SK-N-SH treated with all-trans-retinoic acid at 6 μM for 48 hours (cell line): ENCODE measurements around the gene LRRC43.

ENCODE experiments used
- ATAC-seq: fragments of 200-7000 bp; cut with Tn5 transposase; 3 replicates; pipeline ENCODE4 v1.9.1; 2020; ENCODE audit warnings: mild to moderate bottlenecking, moderate library complexity
- ARNTL ChIP-seq: fragments of 450-650 bp; formaldehyde crosslinking; IDR thresholded peaks from 2 replicates; pipeline ENCODE4 v1.5.0; 2020; ENCODE audit warnings: low read depth, mild to moderate bottlenecking, moderate library complexity, borderline replicate concordance
- CSDC2 ChIP-seq: fragments of 250-450 bp; sonication (Bioruptor Pico); IDR thresholded peaks from 2 replicates; pipeline ENCODE4 v1.5.0; 2020; ENCODE audit warnings: mild to moderate bottlenecking, moderate library complexity
- ESRRG ChIP-seq: fragments of 250-450 bp; sonication (Bioruptor Pico); IDR thresholded peaks from 2 replicates; pipeline ENCODE4 v1.6.1; 2021; ENCODE audit warnings: mild to moderate bottlenecking
- GLIS3 ChIP-seq: fragments of 250-450 bp; sonication (Bioruptor Pico); IDR thresholded peaks from 2 replicates; pipeline ENCODE4 v1.5.0; 2020; ENCODE audit warnings: mild to moderate bottlenecking, moderate library complexity
- ISL1 ChIP-seq: fragments of 250-450 bp; sonication (Bioruptor Pico); IDR thresholded peaks from 2 replicates; pipeline ENCODE4 v2.1.2; 2022; ENCODE audit warnings: mild to moderate bottlenecking, moderate library complexity
- OSR1 ChIP-seq: fragments of 250-450 bp; sonication (Bioruptor Pico); IDR thresholded peaks from 2 replicates; pipeline ENCODE4 v1.8.0; 2022; ENCODE audit warnings: moderate library complexity, mild to moderate bottlenecking, inconsistent platforms
- PPARA ChIP-seq: fragments of 250-450 bp; sonication (Bioruptor Pico); IDR thresholded peaks from 2 replicates; pipeline ENCODE4 v1.5.0; 2020; ENCODE audit warnings: mild to moderate bottlenecking, borderline replicate concordance
- RARB ChIP-seq: fragments of 250-450 bp; sonication (Bioruptor Pico); IDR thresholded peaks from 2 replicates; pipeline ENCODE4 v1.8.0; 2021; ENCODE audit warnings: mild to moderate bottlenecking, moderate library complexity
- SNAI2 ChIP-seq: fragments of 250-450 bp; sonication (Bioruptor Pico); IDR thresholded peaks from 2 replicates; pipeline ENCODE4 v1.5.0; 2020; ENCODE audit warnings: mild to moderate bottlenecking, moderate library complexity
- TCF4 ChIP-seq: fragments of 250-450 bp; sonication (Bioruptor Pico); IDR thresholded peaks from 2 replicates; pipeline ENCODE4 v1.8.0; 2021; ENCODE audit warnings: mild to moderate bottlenecking, moderate library complexity, borderline replicate concordance
- TOX ChIP-seq: fragments of 250-450 bp; sonication (Bioruptor Pico); IDR thresholded peaks from 2 replicates; pipeline ENCODE4 v1.8.0; 2021; ENCODE audit warnings: mild to moderate bottlenecking, moderate library complexity, borderline replicate concordance
- ZC3H10 ChIP-seq: fragments of 250-450 bp; sonication (Bioruptor Pico); IDR thresholded peaks from 2 replicates; pipeline ENCODE4 v1.5.1; 2021; ENCODE audit warnings: mild to moderate bottlenecking, moderate library complexity
- ZFP3 ChIP-seq: fragments of 250-450 bp; sonication (Bioruptor Pico); IDR thresholded peaks from 2 replicates; pipeline ENCODE4 v1.5.0; 2020; ENCODE audit warnings: mild to moderate bottlenecking, moderate library complexity
- ZFP30 ChIP-seq: fragments of 450-650 bp; formaldehyde crosslinking; IDR thresholded peaks from 2 replicates; pipeline ENCODE4 v1.5.0; 2022; ENCODE audit warnings: mild to moderate bottlenecking, moderate library complexity
- ZNF565 ChIP-seq: fragments of 450-650 bp; formaldehyde crosslinking; conservative IDR thresholded peaks from 2 replicates; pipeline ENCODE4 v1.5.0; 2020; ENCODE audit warnings: low read depth, mild to moderate bottlenecking, moderate library complexity
- ZNF70 ChIP-seq: fragments of 450-650 bp; formaldehyde crosslinking; IDR thresholded peaks from 2 replicates; pipeline ENCODE4 v1.5.0; 2020; ENCODE audit warnings: mild to moderate bottlenecking, moderate library complexity
- ZNF8 ChIP-seq: fragments of 450-650 bp; formaldehyde crosslinking; IDR thresholded peaks from 2 replicates; pipeline ENCODE4 v1.5.0; 2020; ENCODE audit warnings: mild to moderate bottlenecking, moderate library complexity
- TF ChIP-seq, protein P1 (sequence below): fragments of 250-450 bp; sonication (Bioruptor Pico); IDR thresholded peaks from 2 replicates; pipeline ENCODE4 v1.5.1; 2021; ENCODE audit warnings: mild to moderate bottlenecking, moderate library complexity
- TF ChIP-seq, protein P2 (sequence below): fragments of 250-450 bp; sonication (Bioruptor Pico); IDR thresholded peaks from 2 replicates; pipeline ENCODE4 v1.8.0; 2021; ENCODE audit warnings: low read depth, mild to moderate bottlenecking, moderate library complexity, borderline replicate concordance
- TF ChIP-seq, protein P3 (sequence below): fragments of 250-450 bp; sonication (Bioruptor Pico); IDR thresholded peaks from 2 replicates; pipeline ENCODE4 v1.5.0; 2020; ENCODE audit warnings: mild to moderate bottlenecking, moderate library complexity
- TF ChIP-seq, protein P4 (sequence below): fragments of 250-450 bp; sonication (Bioruptor Pico); IDR thresholded peaks from 2 replicates; pipeline ENCODE4 v1.8.0; 2020; ENCODE audit warnings: mild to moderate bottlenecking, moderate library complexity, borderline replicate concordance
- TF ChIP-seq, protein P5 (sequence below): fragments of 250-450 bp; sonication (Bioruptor Pico); IDR thresholded peaks from 2 replicates; pipeline ENCODE4 v1.5.1; 2020; ENCODE audit warnings: low read depth, mild to moderate bottlenecking, moderate library complexity

The LRRC43 gene

DNA sequence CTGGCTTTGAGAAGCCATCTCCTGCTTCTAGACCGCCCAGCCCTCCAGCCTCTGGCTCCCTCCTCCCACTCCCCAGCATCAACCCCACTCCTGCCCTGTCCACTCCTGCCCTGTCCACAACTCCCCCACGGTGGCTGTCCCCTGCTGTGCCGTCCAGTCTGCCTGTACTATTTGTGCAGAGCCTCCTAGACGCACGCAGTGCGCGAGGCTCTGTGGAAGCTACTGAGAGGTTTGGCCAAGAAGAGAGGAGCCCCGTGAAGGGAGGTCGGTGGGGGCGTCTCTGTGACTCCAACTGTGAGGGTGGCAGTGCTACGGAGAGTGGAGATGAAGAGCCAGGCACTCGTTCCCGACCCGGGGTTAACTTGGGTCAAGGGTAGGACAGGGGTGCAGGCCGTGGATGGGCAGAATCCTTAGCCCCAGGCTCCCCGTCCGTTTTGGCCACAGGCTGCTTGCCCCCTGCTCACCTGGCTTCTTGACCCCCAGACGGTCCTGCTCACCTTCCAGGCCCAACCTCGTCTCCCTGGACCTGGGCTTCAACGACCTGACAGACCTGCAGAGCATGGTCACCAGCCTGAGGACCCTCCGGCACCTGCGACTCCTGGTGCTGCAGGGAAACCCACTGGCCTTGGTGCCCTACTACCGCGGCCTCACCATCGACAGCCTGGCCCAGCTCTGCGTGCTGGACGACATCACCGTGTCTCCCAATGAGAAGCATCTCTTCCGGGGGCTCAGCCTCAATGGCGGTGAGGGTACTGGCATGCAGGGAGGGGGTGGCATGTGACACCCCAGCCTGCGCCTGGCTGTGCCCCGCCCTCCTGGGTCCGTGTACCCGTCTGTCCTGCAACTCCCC, 6.9 kb downstream of the LRRC43 start:
- no peak for ATAC-seq
- TF ChIP-seq, protein P1, sequence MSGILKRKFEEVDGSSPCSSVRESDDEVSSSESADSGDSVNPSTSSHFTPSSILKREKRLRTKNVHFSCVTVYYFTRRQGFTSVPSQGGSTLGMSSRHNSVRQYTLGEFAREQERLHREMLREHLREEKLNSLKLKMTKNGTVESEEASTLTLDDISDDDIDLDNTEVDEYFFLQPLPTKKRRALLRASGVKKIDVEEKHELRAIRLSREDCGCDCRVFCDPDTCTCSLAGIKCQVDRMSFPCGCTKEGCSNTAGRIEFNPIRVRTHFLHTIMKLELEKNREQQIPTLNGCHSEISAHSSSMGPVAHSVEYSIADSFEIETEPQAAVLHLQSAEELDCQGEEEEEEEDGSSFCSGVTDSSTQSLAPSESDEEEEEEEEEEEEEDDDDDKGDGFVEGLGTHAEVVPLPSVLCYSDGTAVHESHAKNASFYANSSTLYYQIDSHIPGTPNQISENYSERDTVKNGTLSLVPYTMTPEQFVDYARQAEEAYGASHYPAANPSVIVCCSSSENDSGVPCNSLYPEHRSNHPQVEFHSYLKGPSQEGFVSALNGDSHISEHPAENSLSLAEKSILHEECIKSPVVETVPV (CRISPR knock-in tag) = no peak
- TF ChIP-seq ZFP3 = no peak
- TF ChIP-seq GLIS3 (CRISPR knock-in tag) = no peak

DNA sequence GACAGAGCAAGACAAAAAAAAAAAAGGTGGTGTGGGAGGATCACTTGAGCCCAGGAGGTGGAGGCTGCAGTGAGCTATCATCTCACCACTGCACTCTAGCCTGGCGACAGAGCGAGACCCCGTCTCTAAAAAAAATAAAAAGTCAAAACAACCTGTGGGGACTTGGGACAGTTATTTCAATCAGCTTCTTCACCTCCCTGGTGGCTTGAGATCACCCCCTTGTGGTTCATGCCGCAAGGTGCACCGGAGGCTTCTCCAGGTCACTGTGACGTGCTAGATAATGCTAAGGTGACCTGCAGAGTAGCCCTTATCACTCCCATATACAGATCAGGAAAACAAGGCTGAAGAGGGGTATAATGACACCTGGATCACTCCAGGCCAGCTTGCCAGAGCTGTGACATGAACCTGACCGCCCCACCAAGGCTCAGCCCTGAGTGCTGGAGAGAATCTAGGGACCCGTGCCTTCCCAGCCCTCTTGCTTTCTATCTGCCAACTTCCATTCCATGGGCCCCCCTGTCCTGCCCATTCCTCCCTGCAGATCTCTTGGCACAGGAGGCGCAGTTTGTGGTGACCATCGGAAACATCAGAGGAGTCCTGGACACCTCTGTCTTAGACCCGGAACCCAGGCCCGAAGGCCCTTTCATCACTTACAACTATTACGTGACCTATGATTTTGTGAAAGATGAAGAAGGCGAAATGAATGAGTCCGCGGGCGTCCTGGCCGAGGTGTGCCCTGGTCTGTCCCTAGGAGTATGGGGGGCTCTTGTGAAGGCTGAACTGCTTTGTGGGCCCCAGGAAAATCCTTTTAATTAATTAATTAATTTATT, 8.1 kb downstream of the LRRC43 start:
- ATAC-seq = peak; percentile 95
- TF ChIP-seq TOX (CRISPR knock-in tag) (no peak), ZFP30 (CRISPR knock-in tag) (no peak), ZC3H10 (no peak), ZNF8 (no peak), RARB (CRISPR knock-in tag) (no peak), ESRRG (CRISPR knock-in tag) (no peak), GLIS3 (CRISPR knock-in tag) (no peak), ZNF565 (no peak), CSDC2 (CRISPR knock-in tag) (no peak)
- TF ChIP-seq, protein P2, sequence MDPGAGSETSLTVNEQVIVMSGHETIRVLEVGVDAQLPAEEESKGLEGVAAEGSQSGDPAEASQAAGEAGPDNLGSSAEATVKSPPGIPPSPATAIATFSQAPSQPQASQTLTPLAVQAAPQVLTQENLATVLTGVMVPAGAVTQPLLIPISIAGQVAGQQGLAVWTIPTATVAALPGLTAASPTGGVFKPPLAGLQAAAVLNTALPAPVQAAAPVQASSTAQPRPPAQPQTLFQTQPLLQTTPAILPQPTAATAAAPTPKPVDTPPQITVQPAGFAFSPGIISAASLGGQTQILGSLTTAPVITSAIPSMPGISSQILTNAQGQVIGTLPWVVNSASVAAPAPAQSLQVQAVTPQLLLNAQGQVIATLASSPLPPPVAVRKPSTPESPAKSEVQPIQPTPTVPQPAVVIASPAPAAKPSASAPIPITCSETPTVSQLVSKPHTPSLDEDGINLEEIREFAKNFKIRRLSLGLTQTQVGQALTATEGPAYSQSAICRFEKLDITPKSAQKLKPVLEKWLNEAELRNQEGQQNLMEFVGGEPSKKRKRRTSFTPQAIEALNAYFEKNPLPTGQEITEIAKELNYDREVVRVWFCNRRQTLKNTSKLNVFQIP (CRISPR knock-in tag) = no peak

DNA sequence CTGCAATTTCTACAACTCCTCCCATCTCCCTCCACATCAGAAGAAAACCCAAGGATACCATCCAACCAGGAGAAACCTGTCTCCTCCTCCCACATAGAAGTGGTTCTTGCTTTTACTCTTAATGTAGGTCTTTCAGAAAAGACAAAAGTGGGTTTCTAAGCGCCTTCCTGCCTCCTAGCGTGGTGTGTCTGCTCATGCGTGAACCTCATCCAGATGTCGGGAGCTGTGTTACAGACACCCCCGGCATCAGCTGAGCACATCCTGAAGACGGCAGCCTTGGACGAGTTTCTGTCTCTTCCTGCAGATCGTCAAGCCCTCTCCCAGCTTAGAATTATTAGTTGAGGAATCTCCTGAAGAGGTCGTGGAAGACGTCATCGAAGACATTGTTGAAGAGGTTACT, 9.5 kb downstream of the LRRC43 start:
- no peak for TF ChIP-seq ZNF565
- TF ChIP-seq RARB (CRISPR knock-in tag) = no peak
- TF ChIP-seq TCF4 (CRISPR knock-in tag) = no peak
- TF ChIP-seq GLIS3 (CRISPR knock-in tag) = no peak
- no peak for TF ChIP-seq ZNF70 (CRISPR knock-in tag)
- TF ChIP-seq ZC3H10 = no peak
- no peak for ATAC-seq

DNA sequence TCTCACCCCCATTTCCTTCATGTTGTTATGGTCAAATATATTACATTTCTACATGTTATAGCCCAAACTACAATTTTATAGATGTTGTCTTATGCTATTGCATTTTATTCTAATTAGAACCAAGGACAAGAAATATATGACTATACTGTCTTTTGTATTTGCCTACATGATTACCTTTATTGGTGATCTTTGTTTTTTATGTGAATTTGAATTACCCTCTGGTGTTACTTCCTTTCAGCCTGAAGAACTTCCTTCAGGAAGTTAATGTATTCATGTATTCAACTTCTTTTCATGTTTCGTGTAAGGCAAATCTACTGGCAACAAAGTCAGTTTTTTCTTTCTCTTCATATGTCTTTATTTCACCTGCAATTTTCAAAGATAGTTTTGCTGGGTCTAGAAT, 11.9 kb downstream of the LRRC43 start:
- no peak for ATAC-seq

More for the DNA sequence above, 11.9 kb downstream of the LRRC43 start:
- TF ChIP-seq ESRRG (CRISPR knock-in tag) (no peak), SNAI2 (no peak), ZFP30 (CRISPR knock-in tag) (no peak), TOX (CRISPR knock-in tag) (no peak), PPARA (no peak), TCF4 (CRISPR knock-in tag) (no peak), ZC3H10 (no peak), ISL1 (CRISPR knock-in tag) (no peak), ZNF70 (CRISPR knock-in tag) (no peak), CSDC2 (CRISPR knock-in tag) (no peak), OSR1 (no peak), ARNTL (no peak), ZFP3 (no peak)
- TF ChIP-seq, protein P3, sequence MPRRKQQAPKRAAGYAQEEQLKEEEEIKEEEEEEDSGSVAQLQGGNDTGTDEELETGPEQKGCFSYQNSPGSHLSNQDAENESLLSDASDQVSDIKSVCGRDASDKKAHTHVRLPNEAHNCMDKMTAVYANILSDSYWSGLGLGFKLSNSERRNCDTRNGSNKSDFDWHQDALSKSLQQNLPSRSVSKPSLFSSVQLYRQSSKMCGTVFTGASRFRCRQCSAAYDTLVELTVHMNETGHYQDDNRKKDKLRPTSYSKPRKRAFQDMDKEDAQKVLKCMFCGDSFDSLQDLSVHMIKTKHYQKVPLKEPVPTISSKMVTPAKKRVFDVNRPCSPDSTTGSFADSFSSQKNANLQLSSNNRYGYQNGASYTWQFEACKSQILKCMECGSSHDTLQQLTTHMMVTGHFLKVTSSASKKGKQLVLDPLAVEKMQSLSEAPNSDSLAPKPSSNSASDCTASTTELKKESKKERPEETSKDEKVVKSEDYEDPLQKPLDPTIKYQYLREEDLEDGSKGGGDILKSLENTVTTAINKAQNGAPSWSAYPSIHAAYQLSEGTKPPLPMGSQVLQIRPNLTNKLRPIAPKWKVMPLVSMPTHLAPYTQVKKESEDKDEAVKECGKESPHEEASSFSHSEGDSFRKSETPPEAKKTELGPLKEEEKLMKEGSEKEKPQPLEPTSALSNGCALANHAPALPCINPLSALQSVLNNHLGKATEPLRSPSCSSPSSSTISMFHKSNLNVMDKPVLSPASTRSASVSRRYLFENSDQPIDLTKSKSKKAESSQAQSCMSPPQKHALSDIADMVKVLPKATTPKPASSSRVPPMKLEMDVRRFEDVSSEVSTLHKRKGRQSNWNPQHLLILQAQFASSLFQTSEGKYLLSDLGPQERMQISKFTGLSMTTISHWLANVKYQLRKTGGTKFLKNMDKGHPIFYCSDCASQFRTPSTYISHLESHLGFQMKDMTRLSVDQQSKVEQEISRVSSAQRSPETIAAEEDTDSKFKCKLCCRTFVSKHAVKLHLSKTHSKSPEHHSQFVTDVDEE (CRISPR knock-in tag) = no peak
- TF ChIP-seq, protein P4, sequence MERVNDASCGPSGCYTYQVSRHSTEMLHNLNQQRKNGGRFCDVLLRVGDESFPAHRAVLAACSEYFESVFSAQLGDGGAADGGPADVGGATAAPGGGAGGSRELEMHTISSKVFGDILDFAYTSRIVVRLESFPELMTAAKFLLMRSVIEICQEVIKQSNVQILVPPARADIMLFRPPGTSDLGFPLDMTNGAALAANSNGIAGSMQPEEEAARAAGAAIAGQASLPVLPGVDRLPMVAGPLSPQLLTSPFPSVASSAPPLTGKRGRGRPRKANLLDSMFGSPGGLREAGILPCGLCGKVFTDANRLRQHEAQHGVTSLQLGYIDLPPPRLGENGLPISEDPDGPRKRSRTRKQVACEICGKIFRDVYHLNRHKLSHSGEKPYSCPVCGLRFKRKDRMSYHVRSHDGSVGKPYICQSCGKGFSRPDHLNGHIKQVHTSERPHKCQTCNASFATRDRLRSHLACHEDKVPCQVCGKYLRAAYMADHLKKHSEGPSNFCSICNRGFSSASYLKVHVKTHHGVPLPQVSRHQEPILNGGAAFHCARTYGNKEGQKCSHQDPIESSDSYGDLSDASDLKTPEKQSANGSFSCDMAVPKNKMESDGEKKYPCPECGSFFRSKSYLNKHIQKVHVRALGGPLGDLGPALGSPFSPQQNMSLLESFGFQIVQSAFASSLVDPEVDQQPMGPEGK (CRISPR knock-in tag) = no peak
- TF ChIP-seq, protein P5, sequence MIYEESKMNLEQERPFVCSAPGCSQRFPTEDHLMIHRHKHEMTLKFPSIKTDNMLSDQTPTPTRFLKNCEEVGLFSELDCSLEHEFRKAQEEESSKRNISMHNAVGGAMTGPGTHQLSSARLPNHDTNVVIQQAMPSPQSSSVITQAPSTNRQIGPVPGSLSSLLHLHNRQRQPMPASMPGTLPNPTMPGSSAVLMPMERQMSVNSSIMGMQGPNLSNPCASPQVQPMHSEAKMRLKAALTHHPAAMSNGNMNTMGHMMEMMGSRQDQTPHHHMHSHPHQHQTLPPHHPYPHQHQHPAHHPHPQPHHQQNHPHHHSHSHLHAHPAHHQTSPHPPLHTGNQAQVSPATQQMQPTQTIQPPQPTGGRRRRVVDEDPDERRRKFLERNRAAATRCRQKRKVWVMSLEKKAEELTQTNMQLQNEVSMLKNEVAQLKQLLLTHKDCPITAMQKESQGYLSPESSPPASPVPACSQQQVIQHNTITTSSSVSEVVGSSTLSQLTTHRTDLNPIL (CRISPR knock-in tag) = no peak
